Gastroesophageal sphincter (tissue), 3 donors: Measurements from ENCODE around the gene LEO1.
A peak's percentile ranks its signal among the peaks of the same experiment; 100 is the strongest.

Source experiments
- CTCF ChIP-seq, 4 experiments: fragments of 200-600 bp in 2 of 4; fragments of 450-650 bp in 2 of 4; sonication (generic) in 1 of 4; IDR thresholded peaks; one replicate each; pipeline ENCODE4 v1.5.1; 2017 to 2019; ENCODE audit warnings: antibody characterized with exemption in 4 of 4, mild to moderate bottlenecking in 2 of 4, moderate library complexity in 2 of 4
- EP300 ChIP-seq: sonication (generic); formaldehyde crosslinking; IDR thresholded peaks from one replicate; pipeline ENCODE4 v1.6.1; 2017; ENCODE audit warnings: antibody characterized with exemption, mild to moderate bottlenecking
- POLR2A ChIP-seq, 2 donors: fragments of 450-650 bp; IDR thresholded peaks; one replicate each; pipeline ENCODE4 v1.6.1; 2017; ENCODE audit warnings: antibody characterized with exemption in 2 of 2, mild to moderate bottlenecking in 2 of 2, moderate library complexity in 1 of 2

- TF ChIP-seq CTCF (IDR thresholded peaks at IDR 0.05) (peak; percentile 44 to 68 (median 63)), EP300 (no peak), POLR2A (IDR thresholded peaks at IDR 0.05) (no peak)
Measured at GRCh38 chr15:51888593-51889195, 82.9 kb downstream of the LEO1 start.
